Measurements from ENCODE around the gene CCDC120.

CCDC120 gene

GRCh38 chrX:49042581-49043219 lies 16.1 kb upstream of the CCDC120 start:
- TF ChIP-seq REST (IDR thresholded peaks at IDR 0.05; ENCODE audit: insufficient read depth in 1 of 2, low read depth in 2 of 2, low read length in 2 of 2): no peak
- TF ChIP-seq POLR2AphosphoS5 (IDR thresholded peaks at IDR 0.05; ENCODE audit: low read depth, low read length): no peak
- no peak for TF ChIP-seq SIN3A (IDR thresholded peaks at IDR 0.05; ENCODE audit: borderline replicate concordance, insufficient read depth, low read length)
- TF ChIP-seq FOXP2 (optimal IDR thresholded peaks at IDR 0.05; ENCODE audit: borderline replicate concordance, extremely low read depth, extremely low read length, insufficient read depth): no peak
- no peak for TF ChIP-seq TAF1 (IDR thresholded peaks at IDR 0.05; ENCODE audit: borderline replicate concordance, insufficient read depth, low read length)

GRCh38 chrX:49043220-49043986 lies 15.4 kb upstream of the CCDC120 start, which contains the start of gene TFE3:
Gene TFE3, minus strand, starts transcription at chrX:49043357. Its CDS starts 131 bp downstream, at chrX:49043226.
- TF ChIP-seq TAF1 (IDR thresholded peaks at IDR 0.05; ENCODE audit: borderline replicate concordance, insufficient read depth, low read length) (no peak), POLR2AphosphoS5 (IDR thresholded peaks at IDR 0.05; ENCODE audit: low read depth, low read length) (0 out of 2 replicates have a peak, but pooled peaks have one; percentile 24)

GRCh38 chrX:49043987-49044281 lies 14.9 kb upstream of the CCDC120 start:
- TF ChIP-seq TAF1 (IDR thresholded peaks at IDR 0.05; ENCODE audit: borderline replicate concordance, insufficient read depth, low read length): no peak
- no peak for TF ChIP-seq POLR2AphosphoS5 (IDR thresholded peaks at IDR 0.05; ENCODE audit: low read depth, low read length)
- TF ChIP-seq REST (IDR thresholded peaks at IDR 0.05; ENCODE audit: insufficient read depth in 1 of 2, low read depth in 2 of 2, low read length in 2 of 2): 0 out of 4 replicates have a peak, but pooled peaks of 1 of the 2 experiments have one; percentile 11
- no peak for TF ChIP-seq FOXP2 (optimal IDR thresholded peaks at IDR 0.05; ENCODE audit: borderline replicate concordance, extremely low read depth, extremely low read length, insufficient read depth)

- TF ChIP-seq POLR2AphosphoS5 (IDR thresholded peaks at IDR 0.05; ENCODE audit: low read depth, low read length) (0 out of 2 replicates have a peak, but pooled peaks have one; percentile 19), SIN3A (IDR thresholded peaks at IDR 0.05; ENCODE audit: borderline replicate concordance, insufficient read depth, low read length) (no peak)
These were observed 5.4 kb upstream of the CCDC120 start for GRCh38 chrX:49053223-49054072.

GRCh38 chrX:49054073-49054762 lies 4.6 kb upstream of the CCDC120 start:
- TF ChIP-seq REST (IDR thresholded peaks at IDR 0.05; ENCODE audit: insufficient read depth in 1 of 2, low read depth in 2 of 2, low read length in 2 of 2): no peak
- TF ChIP-seq POLR2AphosphoS5 (IDR thresholded peaks at IDR 0.05; ENCODE audit: low read depth, low read length): no peak
- TF ChIP-seq SIN3A (IDR thresholded peaks at IDR 0.05; ENCODE audit: borderline replicate concordance, insufficient read depth, low read length): no peak
- no peak for TF ChIP-seq FOXP2 (optimal IDR thresholded peaks at IDR 0.05; ENCODE audit: borderline replicate concordance, extremely low read depth, extremely low read length, insufficient read depth)
- no peak for TF ChIP-seq TAF1 (IDR thresholded peaks at IDR 0.05; ENCODE audit: borderline replicate concordance, insufficient read depth, low read length)
